ENCODE data around the gene DECR2.
"Not testable (repeated sequence)": the region's sequence is repeated elsewhere in the genome, so short reads cannot be mapped to it uniquely, and the experiment has no call there.

Gene DECR2

GRCh38 chr16:411576-412265 lies 10.0 kb downstream of the DECR2 start:
- Histone ChIP-seq H3K27ac (no peak overlapping the region), H3K27me3 (replicated peaks) (no peaks in the 10 kb centered on the region), H3K4me3 (ENCODE audit: low read depth, low read length) (no peak overlapping the region), H3K36me3 (replicated peaks) (peaks cover 2% of the 10 kb centered on the region)
- in situ Hi-C loops (cut with HindIII; ENCODE audit: low pct_ligation_motif_present, low sequenced_read_pairs): no loop called here
- DNase-seq: no peak
- TF ChIP-seq CTCF (IDR thresholded peaks at IDR 0.05; ENCODE audit: low read depth, low read length, missing control alignments): no peak

- TF ChIP-seq CTCF (IDR thresholded peaks at IDR 0.05; ENCODE audit: low read depth, low read length, missing control alignments): no peak
- Histone ChIP-seq H3K27ac (no peak overlapping the region), H3K4me3 (ENCODE audit: low read depth, low read length) (no peak overlapping the region), H3K27me3 (replicated peaks) (no peaks in the 10 kb centered on the region), H3K36me3 (replicated peaks) (peaks cover 2% of the 10 kb centered on the region)
- no peak for DNase-seq
- in situ Hi-C loops (cut with HindIII; ENCODE audit: low pct_ligation_motif_present, low sequenced_read_pairs): no loop called here
Observed at GRCh38 chr16:414395-415169, 12.9 kb downstream of the DECR2 start.

GRCh38 chr16:415170-415498 lies 13.4 kb downstream of the DECR2 start:
- H3K36me3 ChIP-seq (replicated peaks); in situ Hi-C loops (cut with HindIII; ENCODE audit: low pct_ligation_motif_present, low sequenced_read_pairs): not testable (repeated sequence)

GRCh38 chr16:422179-422578 lies 20.5 kb downstream of the DECR2 start:
- H3K36me3 ChIP-seq (replicated peaks); H3K27me3 ChIP-seq (replicated peaks); H3K4me3 ChIP-seq (ENCODE audit: low read depth, low read length); in situ Hi-C loops (cut with HindIII; ENCODE audit: low pct_ligation_motif_present, low sequenced_read_pairs); H3K27ac ChIP-seq; DNase-seq: not testable (repeated sequence)

More at GRCh38 chr16:415170-415498, 13.4 kb downstream of the DECR2 start:
- not testable (repeated sequence) for H3K27ac ChIP-seq; H3K4me3 ChIP-seq (ENCODE audit: low read depth, low read length); DNase-seq; H3K27me3 ChIP-seq (replicated peaks)

GRCh38 chr16:424033-424622 lies 22.4 kb downstream of the DECR2 start:
- Histone ChIP-seq H3K27me3 (replicated peaks) (no peaks in the 10 kb centered on the region), H3K4me3 (ENCODE audit: low read depth, low read length) (peak overlapping the region; percentile 65), H3K27ac (peak overlapping the region; percentile 44), H3K36me3 (replicated peaks) (no peaks in the 10 kb centered on the region)
- peak; percentile 79 for DNase-seq
- TF ChIP-seq CTCF (IDR thresholded peaks at IDR 0.05; ENCODE audit: low read depth, low read length, missing control alignments): no peak
- in situ Hi-C loops (cut with HindIII; ENCODE audit: low pct_ligation_motif_present, low sequenced_read_pairs): no loop called here

GRCh38 chr16:424623-425081 lies 23.0 kb downstream of the DECR2 start:
- peak overlapping the region; percentile 44 for H3K27ac ChIP-seq
- in situ Hi-C loops (cut with HindIII; ENCODE audit: low pct_ligation_motif_present, low sequenced_read_pairs): no loop called here
- no peak for TF ChIP-seq CTCF (IDR thresholded peaks at IDR 0.05; ENCODE audit: low read depth, low read length, missing control alignments)
- no peak for DNase-seq
- peak overlapping the region; percentile 65 for H3K4me3 ChIP-seq (ENCODE audit: low read depth, low read length)
- H3K27me3 ChIP-seq (replicated peaks): no peaks in the 10 kb centered on the region
- no peaks in the 10 kb centered on the region for H3K36me3 ChIP-seq (replicated peaks)

Data from brain microvascular endothelial cell (primary cell).